HEK293 (cell line): ENCODE data around the gene NKX1-1.

ENCODE experiments used
- CTCF ChIA-PET: fragments of 350-600 bp; formaldehyde crosslinking; extraction: SDS; loops from one replicate; lab custom pipeline; 2021; ENCODE audit warnings: antibody characterized with exemption; lab: Yijun Ruan, JAX
- POLR2A ChIA-PET: fragments of 300-600 bp; formaldehyde crosslinking; extraction: SDS; loops from one replicate; lab custom pipeline; 2020; ENCODE audit warnings: antibody characterized with exemption, inconsistent platforms; lab: Yijun Ruan, JAX
- H3K27ac ChIP-seq: fragments of 200-500 bp; sonication (Bioruptor generic); 2 replicates; pipeline ENCODE4 v1.5.1; 2014; ENCODE audit warnings: low read depth, low read length, control low read depth, inconsistent platforms; ENCODE audit errors: extremely low read depth
- H3K36me3 ChIP-seq, 2 experiments: fragments of 200-500 bp in 1 of 2; sonication (Bioruptor generic) in 1 of 2; 1 replicate in 1 of 2; 2 replicates in 1 of 2; pipeline ENCODE4 v1.5.1; 2014 to 2017; ENCODE audit warnings: inconsistent platforms in 2 of 2, low read length in 2 of 2; ENCODE audit not compliant: control insufficient read depth in 2 of 2, insufficient read depth in 1 of 2
- H3K4me1 ChIP-seq: fragments of 200-500 bp; sonication (Bioruptor generic); 2 replicates; pipeline ENCODE4 v1.5.1; 2014; ENCODE audit warnings: mild to moderate bottlenecking, low read length, inconsistent platforms; ENCODE audit not compliant: control insufficient read depth, insufficient read depth
- H3K4me3 ChIP-seq: 2 replicates; pipeline ENCODE4 v1.5.1; 2011; ENCODE audit warnings: low read depth, mild to moderate bottlenecking, control low read depth, low read length, moderate library complexity
- H3K9me3 ChIP-seq: fragments of 200-500 bp; sonication (Bioruptor generic); 2 replicates; pipeline ENCODE4 v1.5.1; 2014; ENCODE audit warnings: low read depth, low read length, inconsistent platforms; ENCODE audit not compliant: control insufficient read depth, insufficient read depth
- GLIS1 ChIP-seq: fragments of 450-650 bp; formaldehyde crosslinking; IDR thresholded peaks from 2 replicates; pipeline ENCODE4 v1.5.1; 2016; ENCODE audit warnings: missing biosample characterization, missing genetic modification characterization
- SCRT1 ChIP-seq: fragments of 450-650 bp; formaldehyde crosslinking; IDR thresholded peaks from 2 replicates; pipeline ENCODE4 v1.5.1; 2016; ENCODE audit warnings: missing biosample characterization, missing genetic modification characterization, borderline replicate concordance

Gene NKX1-1

GRCh38 chr4:1353186-1354055 is 52.8 kb downstream of the NKX1-1 start:
- Histone ChIP-seq H3K36me3 (peaks cover 0 to 73% of the 10 kb centered on the region in 2 experiments; a peak in 1 of 3 replicates), H3K9me3 (no peaks in the 10 kb centered on the region), H3K27ac (no peak overlapping the region), H3K4me1 (no peaks in the 10 kb centered on the region), H3K4me3 (no peak overlapping the region)
- POLR2A ChIA-PET = interaction anchor here (0.6 kb wide), 1 partner anchor 64 kb away, joined by 3 read pairs; the partner anchor contains the start of gene MAEA
- CTCF ChIA-PET = interaction anchor here (0.7 to 2.7 kb wide), 5 partner anchors 8 to 274 kb away, joined by 4 to 14 read pairs (median 8); no protein-coding TSS in a partner anchor
- TF ChIP-seq GLIS1 (tag by site-specific recombination) (0 out of 2 replicates have a peak, but pooled peaks have one; percentile 27), SCRT1 (tag by site-specific recombination) (no peak)
- TF ChIP-seq, all 188 proteins: peak for 1
